Small intestine (tissue), 7 donors: ENCODE results near the gene PRPF19. TPM values are rescaled to one million over a fixed set of nuclear protein-coding genes. Genes with fewer than 3 reads are reported as not detected.

Experiments
- DNase-seq, 2 donors: peaks; one replicate each; pipeline versions ENCODE4 v3.0.0 to v3.0.0-alpha.2; 2013
- FAIRE-seq: peaks from 2 replicates; lab custom pipeline; 2012; peaks lifted over from hg19 to GRCh38; lab: Jason Lieb, UNC
- H3K27ac ChIP-seq, 3 donors: one replicate each; pipeline ENCODE4 v1.5.1; 2013; ENCODE audit warnings: low read length in 2 of 3, mild to moderate bottlenecking in 2 of 3, control low read depth in 1 of 3, inconsistent platforms in 1 of 3, low read depth in 1 of 3, moderate library complexity in 1 of 3
- H3K27me3 ChIP-seq, 3 donors: one replicate each; pipeline ENCODE4 v1.6.1; 2013; ENCODE audit warnings: low read length in 3 of 3, inconsistent platforms in 1 of 3; ENCODE audit not compliant: control insufficient read depth in 3 of 3, insufficient read depth in 3 of 3
- H3K36me3 ChIP-seq, 3 donors: one replicate each; pipeline ENCODE4 v1.6.1; 2013; ENCODE audit warnings: low read length in 3 of 3, inconsistent platforms in 1 of 3, low read depth in 1 of 3, mild to moderate bottlenecking in 1 of 3, moderate library complexity in 1 of 3; ENCODE audit not compliant: control insufficient read depth in 3 of 3, insufficient read depth in 2 of 3
- H3K4me1 ChIP-seq, 3 donors: one replicate each; pipeline ENCODE4 v1.6.1; 2013; ENCODE audit warnings: low read length in 2 of 3, inconsistent platforms in 1 of 3, low read depth in 1 of 3, mild to moderate bottlenecking in 1 of 3, moderate library complexity in 1 of 3; ENCODE audit not compliant: control insufficient read depth in 3 of 3, insufficient read depth in 2 of 3
- H3K4me3 ChIP-seq, 3 donors: one replicate each; pipeline ENCODE4 v1.5.1; 2013; ENCODE audit warnings: low read length in 3 of 3, control low read depth in 1 of 3, inconsistent platforms in 1 of 3, low read depth in 1 of 3, mild to moderate bottlenecking in 1 of 3, moderate library complexity in 1 of 3
- H3K9me3 ChIP-seq, 2 donors: one replicate each; pipeline ENCODE4 v1.6.1; 2013; ENCODE audit warnings: low read depth in 1 of 2, low read length in 1 of 2; ENCODE audit not compliant: control insufficient read depth in 2 of 2, insufficient read depth in 1 of 2
- WGBS, 3 donors: extraction: QIAGEN DNeasy Blood & Tissue Kit; methylation state at CpG; one replicate each; pipeline ENCODE4 v1.1.7; 2013; 5-methylcytosine and 5-hydroxymethylcytosine counted together
- polyA plus RNA-seq, 4 donors: library from polyadenylated mRNA; stranded (reverse) in 3 of 4; unstranded in 1 of 4; fragments of 200-250 nt in 3 of 4; fragments of 120-200 nt in 1 of 4; gene quantifications; one replicate each; pipeline versions ENCODE4 v1.2.1 to v1.2.3, GENCODE V29; 2013
- donor health status: healthy with polysubstance abuse.
- donor health status: control.
- donor health status: control.
- donor health status: Bipolar disorder and iron deficiency.
- donor health status: healthy.

The PRPF19 gene
- polyA plus RNA-seq, 4 donors, result 47.9 to 103 (median 80.7) TPM

DNA sequence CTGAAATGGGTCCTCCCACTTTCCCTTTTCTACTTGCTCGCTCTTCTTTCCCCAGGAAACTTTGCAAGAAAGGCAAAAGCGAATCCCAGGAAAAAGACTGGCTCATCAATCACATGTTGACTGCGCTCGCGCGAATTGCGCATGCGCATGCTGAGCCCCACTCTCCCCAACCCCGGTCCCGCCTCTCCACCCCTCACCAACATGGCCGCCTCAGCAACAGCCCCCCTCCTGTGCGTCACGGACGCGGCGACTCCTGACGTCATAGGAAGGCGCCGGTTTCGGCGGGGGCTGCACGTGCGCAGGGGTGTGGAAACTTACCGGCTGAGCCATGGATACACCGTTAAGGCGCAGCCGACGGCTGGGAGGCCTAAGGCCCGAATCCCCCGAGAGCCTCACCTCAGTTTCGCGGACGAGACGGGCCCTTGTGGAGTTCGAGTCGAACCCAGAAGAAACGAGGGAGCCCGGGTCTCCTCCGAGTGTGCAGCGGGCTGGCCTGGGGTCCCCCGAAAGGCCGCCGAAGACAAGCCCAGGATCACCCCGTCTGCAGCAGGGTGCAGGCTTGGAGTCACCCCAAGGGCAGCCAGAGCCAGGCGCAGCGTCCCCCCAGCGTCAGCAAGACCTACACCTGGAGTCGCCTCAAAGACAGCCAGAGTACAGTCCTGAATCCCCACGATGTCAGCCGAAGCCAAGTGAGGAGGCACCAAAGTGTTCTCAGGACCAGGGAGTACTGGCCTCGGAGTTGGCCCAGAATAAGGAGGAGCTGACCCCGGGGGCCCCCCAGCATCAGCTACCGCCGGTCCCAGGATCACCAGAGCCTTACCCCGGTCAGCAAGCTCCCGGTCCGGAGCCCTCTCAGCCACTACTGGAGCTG, 64.4 kb downstream of the PRPF19 start, which contains the start of gene CCDC86:
Gene CCDC86, plus strand, starts transcription at position 317 of the 871 bp plus-strand sequence. Its CDS starts 12 bp downstream, at position 329.
- peak within 1 kb of the TSS; percentile 62 to 88 (median 79) for H3K4me3 ChIP-seq
- no peaks in the 10 kb centered on the region for H3K27me3 ChIP-seq
- no peak for FAIRE-seq
- H3K27ac ChIP-seq, result peak within 1 kb of the TSS; percentile 16 to 78 (median 66)
- H3K36me3 ChIP-seq, result peaks cover 0 to 3% (median 0%) of the 10 kb centered on the region in 3 donors
- WGBS, 3 donors, result 0 to 1% (median 1%) methylated on average over 56 to 57 of the region's 57 CpGs
- peak; percentile 94 to 99 for DNase-seq
- no peaks in the 10 kb centered on the region for H3K9me3 ChIP-seq
- H3K4me1 ChIP-seq, result peaks cover 3 to 23% (median 16%) of the 10 kb centered on the region in 3 donors

Other genes with a start within 250 kb of the PRPF19 start
- gene MS4A8, start 207.0 kb downstream of the PRPF19 start, polyA plus RNA-seq, result 100 to 1,000 TPM in 2 of 4 donors, 10 to 100 TPM in 2; 35.7 to 265 (median 141) TPM
- gene MS4A18, start 181.9 kb downstream of the PRPF19 start, polyA plus RNA-seq, result 1 to 10 TPM in 1 of 4 donors, under 1 TPM in 2, not detected in 1; 0.77 to 1.1 (median 0.97) TPM
- 1 to 10 TPM in 2 of 4 donors, under 1 TPM in 1, not detected in 1; 0.09 to 7.6 (median 5.1) TPM for gene MS4A15, start 149.7 kb downstream of the PRPF19 start, polyA plus RNA-seq
- 10 to 100 TPM in 2 of 4 donors, 1 to 10 TPM in 1, under 1 TPM in 1; 0.61 to 61.9 (median 31.3) TPM for gene MS4A10, start 121.3 kb downstream of the PRPF19 start, polyA plus RNA-seq
- 10 to 100 TPM; 10.5 to 23.7 (median 15.0) TPM for gene CCDC86, start 64.5 kb downstream of the PRPF19 start, polyA plus RNA-seq
- gene PTGDR2, start 50.6 kb downstream of the PRPF19 start, polyA plus RNA-seq, result 1 to 10 TPM in 3 of 4 donors, under 1 TPM in 1; 0.45 to 4.5 (median 3.4) TPM
- 1 to 10 TPM in 1 of 4 donors, under 1 TPM in 1, not detected in 2; 0.33 to 2.7 TPM for gene ZP1, start 39.0 kb downstream of the PRPF19 start, polyA plus RNA-seq
- 10 to 100 TPM; 14.1 to 63.7 (median 33.9) TPM for gene TMEM109, start 7.6 kb upstream of the PRPF19 start, polyA plus RNA-seq
- gene TMEM132A, start 17.9 kb upstream of the PRPF19 start, polyA plus RNA-seq, result 1 to 10 TPM in 3 of 4 donors, under 1 TPM in 1; 0.89 to 8.6 (median 4.0) TPM
- gene SLC15A3, start 45.6 kb upstream of the PRPF19 start, polyA plus RNA-seq, result 10 to 100 TPM in 3 of 4 donors, 1 to 10 TPM in 1; 4.5 to 26.0 (median 11.3) TPM
- gene CD6, start 65.1 kb upstream of the PRPF19 start, polyA plus RNA-seq, result 1 to 10 TPM; 1.3 to 5.1 (median 1.7) TPM
- gene CD5, start 195.9 kb upstream of the PRPF19 start, polyA plus RNA-seq, result 1 to 10 TPM in 1 of 4 donors, under 1 TPM in 3; 0.22 to 1.0 (median 0.86) TPM